Mesangial cell (primary cell): ENCODE results near the gene WDR38. TPM values are rescaled to one million over a fixed set of nuclear protein-coding genes. Genes with fewer than 3 reads are reported as not detected.

Experiments used
- total RNA-seq: library from RNA; depleted of rRNA; stranded (reverse); fragments of >200 nt; gene quantifications from 2 replicates; pipeline ENCODE4 v1.2.3, GENCODE V29; 2015

The WDR38 gene
- 0.13 TPM in 1 of 2 replicates, not detected in the other for total RNA-seq

DNA sequence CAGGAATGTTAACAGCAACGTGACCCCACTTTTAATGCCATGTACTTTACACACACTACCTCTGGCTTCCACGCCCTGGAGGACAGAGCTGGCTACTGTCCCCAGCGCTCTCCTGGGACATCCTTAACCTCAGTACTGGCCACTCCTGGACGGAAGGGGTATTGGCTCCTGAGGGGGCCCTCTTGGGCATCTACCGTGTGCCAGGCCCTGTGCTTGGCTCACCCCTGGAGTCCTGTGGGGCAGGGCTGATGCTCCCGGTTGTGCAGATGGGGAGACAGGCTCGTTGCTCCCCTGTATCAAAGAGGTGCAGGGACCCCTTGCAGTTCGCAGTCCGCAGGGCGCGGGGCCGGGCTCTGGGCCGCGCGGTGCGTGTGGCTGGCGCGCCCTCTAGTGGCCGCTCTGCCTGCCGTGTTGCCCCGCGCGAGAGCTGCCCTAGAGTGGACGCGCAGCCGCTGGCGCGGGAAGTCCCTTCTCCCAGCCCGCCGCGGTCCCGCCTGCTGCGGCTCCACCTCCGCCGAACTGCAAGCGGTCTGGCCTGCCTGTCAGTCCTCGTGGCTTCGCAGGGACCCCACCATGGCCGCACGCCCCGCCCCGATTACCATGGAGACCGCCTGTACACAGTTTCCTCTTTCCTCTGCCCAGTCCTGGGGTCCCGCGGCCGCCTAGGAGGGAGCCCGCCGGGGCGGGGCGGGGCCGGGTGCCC lies at the start of gene WDR38:
WDR38 (plus strand) TSS at position 632 of the 703 bp plus-strand sequence. CDS start 72 bp downstream, outside the sequence.

GRCh38 chr9:124861342-124862229 lies 8.3 kb downstream of the WDR38 start, which contains the start of the genes ARPC5L and RPL35:
Gene ARPC5L, plus strand, starts transcription at chr9:124862130. Its CDS starts 7,161 bp downstream, at chr9:124869291.
Gene RPL35, minus strand, starts transcription at chr9:124861957. Its CDS starts 45 bp downstream, at chr9:124861912.

Other genes with a start within 250 kb of the WDR38 start
- 0.49 and 0.51 TPM in 2 replicates for gene NR6A1, start 82.1 kb upstream of the WDR38 start, total RNA-seq
- 13.7 and 104 TPM in 2 replicates for gene OLFML2A, start 76.3 kb upstream of the WDR38 start, total RNA-seq
- gene RPL35, start 8.5 kb downstream of the WDR38 start, total RNA-seq: 1,392 and 2,246 TPM in 2 replicates
- gene ARPC5L, start 8.7 kb downstream of the WDR38 start, total RNA-seq: 15.8 and 32.6 TPM in 2 replicates
- 5.7 and 9.0 TPM in 2 replicates for gene GOLGA1, start 87.6 kb downstream of the WDR38 start, total RNA-seq